Lung (tissue), 12 donors: ENCODE results near the gene TGM1. TPM values are rescaled to one million over a fixed set of nuclear protein-coding genes. Genes with fewer than 3 reads are reported as not detected.
"Not testable (repeated sequence)": the region's sequence is repeated elsewhere in the genome, so short reads cannot be mapped to it uniquely, and the experiment has no call there.

ENCODE experiments used
- ATAC-seq: fragments of 200-7000 bp; cut with Tn5 transposase; one replicate; pipeline ENCODE4 v1.9.1; 2020; ENCODE audit warnings: moderate number of reproducible peaks; ENCODE audit not compliant: insufficient read depth, low FRiP score
- DNase-seq, 3 donors: peaks; one replicate each; pipeline ENCODE4 v3.0.0-alpha.2; 2013 to 2017
- H3K27ac ChIP-seq, 2 donors: one replicate each; pipeline ENCODE4 v1.5.1; 2013; ENCODE audit warnings: mild to moderate bottlenecking in 2 of 2, moderate library complexity in 2 of 2, control low read depth in 1 of 2, inconsistent platforms in 1 of 2, low read depth in 1 of 2, low read length in 1 of 2
- H3K27me3 ChIP-seq, 3 donors: one replicate each; pipeline ENCODE4 v1.5.1; 2013; ENCODE audit warnings: low read length in 2 of 3; ENCODE audit not compliant: control insufficient read depth in 3 of 3, insufficient read depth in 3 of 3
- H3K36me3 ChIP-seq, 4 donors: one replicate each; pipeline ENCODE4 v1.5.1; 2013; ENCODE audit warnings: low read length in 4 of 4, mild to moderate bottlenecking in 1 of 4, moderate library complexity in 1 of 4; ENCODE audit not compliant: control insufficient read depth in 4 of 4, insufficient read depth in 4 of 4
- H3K4me1 ChIP-seq, 5 donors: one replicate each; pipeline ENCODE4 v1.5.1; 2013; ENCODE audit warnings: low read length in 5 of 5, mild to moderate bottlenecking in 2 of 5, moderate library complexity in 1 of 5; ENCODE audit not compliant: control insufficient read depth in 5 of 5, insufficient read depth in 5 of 5
- H3K4me3 ChIP-seq: one replicate; pipeline ENCODE4 v1.5.1; 2013; ENCODE audit warnings: mild to moderate bottlenecking, control low read depth, moderate library complexity
- H3K9ac ChIP-seq, 2 donors: one replicate each; pipeline ENCODE4 v1.5.1; 2013; ENCODE audit warnings: low read length in 2 of 2, control low read depth in 1 of 2; ENCODE audit not compliant: insufficient read depth in 1 of 2
- H3K9me3 ChIP-seq, 4 donors: one replicate each; pipeline ENCODE4 v1.5.1; 2013; ENCODE audit warnings: low read length in 3 of 4, mild to moderate bottlenecking in 1 of 4, moderate library complexity in 1 of 4; ENCODE audit not compliant: control insufficient read depth in 4 of 4, insufficient read depth in 3 of 4
- WGBS, 2 donors: extraction: QIAGEN DNeasy Blood & Tissue Kit; methylation state at CpG; one replicate each; pipeline ENCODE4 v1.1.7; 2013; 5-methylcytosine and 5-hydroxymethylcytosine counted together
- polyA plus RNA-seq, 2 donors: library from polyadenylated mRNA; stranded (reverse); fragments of 200-250 nt; gene quantifications; one replicate each; pipeline ENCODE4 v1.2.1, GENCODE V29; 2013
- total RNA-seq, 2 donors: library from RNA; depleted of rRNA in 1 of 2; stranded (reverse); fragments of >200 nt in 1 of 2; gene quantifications; one replicate each; pipeline ENCODE4 v1.2.1, GENCODE V29; 2014 to 2021
- TF ChIP-seq, protein P1 (sequence below): IDR thresholded peaks from 2 replicates; pipeline ENCODE4 v1.5.1; 2012; ENCODE audit warnings: mild to moderate bottlenecking; ENCODE audit errors: control extremely low read depth, extremely low read depth
- donor health status: control.
- donor health status: control.
- donor health status: Bipolar disorder and iron deficiency.
- donor health status: healthy.
- donor health status: DM: yes; HTN: yes; CAD: no.

TGM1 gene
- total and polyA plus RNA-seq, 4 donors, result 1.9 to 11.3 (median 9.3) TPM

GRCh38 chr14:24226473-24226872 is 36.5 kb downstream of the TGM1 start:
- Histone ChIP-seq H3K4me3 (no peak overlapping the region), H3K36me3 (peaks cover 0 to 3% (median 0%) of the 10 kb centered on the region in 4 donors), H3K4me1 (peaks cover 3 to 7% (median 6%) of the 10 kb centered on the region in 5 donors), H3K27ac (no peak overlapping the region), H3K9me3 (no peaks in the 10 kb centered on the region), H3K27me3 (no peaks in the 10 kb centered on the region), H3K9ac (no peak overlapping the region)
- TF ChIP-seq, protein P1, sequence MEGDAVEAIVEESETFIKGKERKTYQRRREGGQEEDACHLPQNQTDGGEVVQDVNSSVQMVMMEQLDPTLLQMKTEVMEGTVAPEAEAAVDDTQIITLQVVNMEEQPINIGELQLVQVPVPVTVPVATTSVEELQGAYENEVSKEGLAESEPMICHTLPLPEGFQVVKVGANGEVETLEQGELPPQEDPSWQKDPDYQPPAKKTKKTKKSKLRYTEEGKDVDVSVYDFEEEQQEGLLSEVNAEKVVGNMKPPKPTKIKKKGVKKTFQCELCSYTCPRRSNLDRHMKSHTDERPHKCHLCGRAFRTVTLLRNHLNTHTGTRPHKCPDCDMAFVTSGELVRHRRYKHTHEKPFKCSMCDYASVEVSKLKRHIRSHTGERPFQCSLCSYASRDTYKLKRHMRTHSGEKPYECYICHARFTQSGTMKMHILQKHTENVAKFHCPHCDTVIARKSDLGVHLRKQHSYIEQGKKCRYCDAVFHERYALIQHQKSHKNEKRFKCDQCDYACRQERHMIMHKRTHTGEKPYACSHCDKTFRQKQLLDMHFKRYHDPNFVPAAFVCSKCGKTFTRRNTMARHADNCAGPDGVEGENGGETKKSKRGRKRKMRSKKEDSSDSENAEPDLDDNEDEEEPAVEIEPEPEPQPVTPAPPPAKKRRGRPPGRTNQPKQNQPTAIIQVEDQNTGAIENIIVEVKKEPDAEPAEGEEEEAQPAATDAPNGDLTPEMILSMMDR, result no peak
- no peak for ATAC-seq
- 79 to 86% methylated on average over 1 of the region's 1 CpG for WGBS, 2 donors
- DNase-seq, result no peak

- Histone ChIP-seq H3K9me3 (no peaks in the 10 kb centered on the region), H3K4me1 (peaks cover 0 to 3% (median 0%) of the 10 kb centered on the region in 5 donors), H3K27ac (peak overlapping the region; percentile 23 to 31), H3K36me3 (peaks cover 0 to 3% (median 0%) of the 10 kb centered on the region in 4 donors), H3K4me3 (no peak overlapping the region), H3K9ac (no peak overlapping the region), H3K27me3 (no peaks in the 10 kb centered on the region)
- 80 to 88% methylated on average over 7 of the region's 7 CpGs for WGBS, 2 donors
- DNase-seq (no peak), ATAC-seq (no peak)
- TF ChIP-seq, protein P1, result no peak
Measured at GRCh38 chr14:24224618-24225071, 38.3 kb downstream of the TGM1 start.

DNA sequence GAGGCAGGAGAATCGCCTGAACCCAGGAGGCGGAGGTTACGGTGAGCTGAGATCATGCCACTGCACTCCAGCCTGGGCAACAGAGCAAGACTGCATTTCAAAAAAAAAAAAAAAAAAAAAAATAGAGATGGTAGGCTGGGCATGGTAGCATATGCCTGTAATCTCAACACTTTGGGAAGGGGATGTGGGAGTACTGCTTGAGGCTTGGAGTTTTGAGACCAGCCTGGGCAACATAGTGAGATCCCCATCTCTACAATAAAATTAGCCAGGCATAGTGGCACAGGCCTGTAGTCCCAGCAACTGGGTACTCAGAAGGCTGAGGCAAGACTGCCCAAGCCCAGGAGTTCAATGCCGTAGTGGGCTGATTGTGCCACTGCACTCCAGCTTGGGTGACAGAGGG is 40.0 kb downstream of the TGM1 start:
- not testable (repeated sequence) for H3K9ac ChIP-seq, DNase-seq, H3K4me1 ChIP-seq, H3K36me3 ChIP-seq, H3K9me3 ChIP-seq, H3K27me3 ChIP-seq, H3K4me3 ChIP-seq, ATAC-seq
- H3K27ac ChIP-seq, result peak overlapping the region in 1 of 2 donors; percentile 14
- WGBS, 2 donors, result 94 to 99% methylated on average over 4 of the region's 4 CpGs

GRCh38 chr14:24219521-24219920 is 43.5 kb downstream of the TGM1 start:
- Histone ChIP-seq H3K36me3 (peaks cover 0 to 5% (median 4%) of the 10 kb centered on the region in 4 donors), H3K27me3 (no peaks in the 10 kb centered on the region), H3K9ac (no peak overlapping the region), H3K4me1 (peaks cover 0 to 3% (median 0%) of the 10 kb centered on the region in 5 donors), H3K4me3 (no peak overlapping the region), H3K9me3 (no peaks in the 10 kb centered on the region), H3K27ac (no peak overlapping the region)
- 43 to 55% methylated on average over 3 of the region's 3 CpGs for whole genome bisulfite sequencing, 2 donors
- TF ChIP-seq, protein P1, result no peak
- ATAC-seq, result no peak
- no peak for DNase-seq
